ENCODE measurements around the gene IFIH1.

DNA sequence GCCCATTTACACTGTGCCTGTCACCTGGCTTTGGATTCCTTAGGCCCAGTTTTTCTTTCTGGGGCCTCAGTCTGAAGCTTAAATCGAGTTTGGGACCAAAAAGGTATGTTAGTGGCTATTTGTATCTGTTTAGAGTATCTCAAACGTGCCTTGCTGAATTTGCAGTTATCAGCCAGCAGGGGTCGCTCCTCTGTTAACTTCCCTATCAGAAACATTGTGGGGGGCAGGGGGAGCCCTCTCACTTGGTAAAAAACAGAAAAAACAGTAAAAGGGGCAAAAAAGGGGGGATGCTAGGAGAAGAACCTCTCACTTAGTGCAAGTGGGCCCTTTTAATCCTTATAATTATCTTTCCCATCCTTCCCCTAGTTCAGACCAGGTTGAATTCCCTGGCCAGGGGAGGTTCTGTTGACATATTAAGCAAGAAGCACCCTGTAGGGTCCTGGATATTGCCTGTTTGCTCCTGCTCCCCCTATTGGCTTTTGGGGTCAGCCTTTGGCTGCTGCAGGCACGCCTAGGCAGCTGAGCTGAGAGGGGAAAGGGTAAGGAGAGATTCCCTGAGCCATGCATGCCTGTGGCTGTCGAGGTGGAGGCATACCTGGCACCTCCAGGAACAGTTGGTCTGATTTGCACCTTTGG, 8.8 kb upstream of the IFIH1 start:
- TF ChIP-seq, protein P1, sequence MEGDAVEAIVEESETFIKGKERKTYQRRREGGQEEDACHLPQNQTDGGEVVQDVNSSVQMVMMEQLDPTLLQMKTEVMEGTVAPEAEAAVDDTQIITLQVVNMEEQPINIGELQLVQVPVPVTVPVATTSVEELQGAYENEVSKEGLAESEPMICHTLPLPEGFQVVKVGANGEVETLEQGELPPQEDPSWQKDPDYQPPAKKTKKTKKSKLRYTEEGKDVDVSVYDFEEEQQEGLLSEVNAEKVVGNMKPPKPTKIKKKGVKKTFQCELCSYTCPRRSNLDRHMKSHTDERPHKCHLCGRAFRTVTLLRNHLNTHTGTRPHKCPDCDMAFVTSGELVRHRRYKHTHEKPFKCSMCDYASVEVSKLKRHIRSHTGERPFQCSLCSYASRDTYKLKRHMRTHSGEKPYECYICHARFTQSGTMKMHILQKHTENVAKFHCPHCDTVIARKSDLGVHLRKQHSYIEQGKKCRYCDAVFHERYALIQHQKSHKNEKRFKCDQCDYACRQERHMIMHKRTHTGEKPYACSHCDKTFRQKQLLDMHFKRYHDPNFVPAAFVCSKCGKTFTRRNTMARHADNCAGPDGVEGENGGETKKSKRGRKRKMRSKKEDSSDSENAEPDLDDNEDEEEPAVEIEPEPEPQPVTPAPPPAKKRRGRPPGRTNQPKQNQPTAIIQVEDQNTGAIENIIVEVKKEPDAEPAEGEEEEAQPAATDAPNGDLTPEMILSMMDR (IDR thresholded peaks at IDR 0.05 in 4 of 5, conservative IDR thresholded peaks at IDR 0.05 in 1 of 5) = peak in 1 of 5 experiments; percentile 22
- no peak for TF ChIP-seq POLR2A (IDR thresholded peaks at IDR 0.05)

Measured in gastrocnemius medialis (tissue), 4 donors.